Hepatocyte (in vitro differentiated cells): ENCODE measurements around the gene BLID.

Experiments used
- EZH2 ChIP-seq: fragments of 200-600 bp; sonication (generic); IDR thresholded peaks from 2 replicates; pipeline ENCODE4 v1.6.1; 2016; ENCODE audit warnings: antibody characterized with exemption, mild to moderate bottlenecking, borderline replicate concordance
- EZH2phosphoT487 ChIP-seq: fragments of 200-600 bp; sonication (generic); IDR thresholded peaks from one replicate; pipeline ENCODE4 v1.6.1; 2018; ENCODE audit warnings: antibody characterized with exemption, mild to moderate bottlenecking, low read depth, moderate library complexity; ENCODE audit not compliant: unreplicated experiment, severe bottlenecking

DNA sequence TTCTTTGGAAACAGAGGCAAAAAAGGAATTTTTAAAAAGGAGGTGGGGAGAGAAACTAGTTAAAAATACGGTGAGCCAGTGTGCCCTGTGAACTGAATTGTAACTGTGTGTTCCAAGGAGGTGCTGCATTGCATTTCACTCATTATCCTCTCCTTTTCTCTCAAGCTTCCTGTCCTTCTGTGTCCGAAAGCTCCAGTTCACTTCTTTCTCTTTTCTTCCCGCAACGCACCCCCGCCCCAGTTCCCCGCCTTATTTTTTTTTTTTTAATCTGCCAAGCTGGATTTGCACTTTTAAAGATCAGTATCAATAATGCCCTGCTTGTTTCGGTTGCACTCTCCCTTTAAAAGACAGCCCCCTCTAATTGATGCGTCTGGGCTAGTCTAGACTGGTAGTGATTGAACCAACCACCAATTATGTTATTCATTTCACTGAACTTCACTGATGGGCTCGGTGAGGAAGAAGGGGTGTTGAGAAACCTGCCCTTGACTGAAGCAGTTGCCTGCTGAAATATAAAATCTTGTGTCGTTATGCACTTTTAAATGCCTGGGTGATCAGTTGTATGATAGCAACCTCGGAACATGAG is 18.5 kb downstream of the BLID start:
- TF ChIP-seq EZH2 (no peak), EZH2phosphoT487 (no peak)
